ENCODE data around the gene ZZZ3.

Gene ZZZ3

GRCh38 chr1:77639056-77639455 lies 43.4 kb downstream of the ZZZ3 start:
- TF ChIP-seq CTCF (conservative IDR thresholded peaks at IDR 0.05) = no peak
- H3K27ac ChIP-seq = no peak overlapping the region

GRCh38 chr1:77636864-77637263 lies 45.6 kb downstream of the ZZZ3 start:
- no peak for TF ChIP-seq CTCF (conservative IDR thresholded peaks at IDR 0.05)
- H3K27ac ChIP-seq = no peak overlapping the region

Data from VCaP (cell line).